A673 (cell line): Measurements from ENCODE around the gene ZNF692. TPM values are rescaled to one million over a fixed set of nuclear protein-coding genes. Genes with fewer than 3 reads are reported as not detected.

Experiments
- BruUV-seq: library from RNA; stranded (reverse); fragments of 400-500 nt; replicated peaks from 2 replicates; lab custom pipeline; 2021; lab: Mats Ljungman, UMichigan
- CTCF ChIA-PET: fragments of 300-600 bp; sonication (Branson Sonifier 250); formaldehyde crosslinking; loops from one replicate; lab custom pipeline; 2022; ENCODE audit warnings: antibody characterized with exemption; lab: Charles Lee
- POLR2A ChIA-PET: fragments of 300-600 bp; sonication (Branson Sonifier 250); formaldehyde crosslinking; loops from one replicate; lab custom pipeline; 2022; ENCODE audit warnings: antibody characterized with exemption; ENCODE audit not compliant: low non-redundant PET; lab: Charles Lee
- DNase-seq: peaks from one replicate; pipeline ENCODE4 v3.0.0-alpha.2; 2015; ENCODE audit warnings: low spot score
- H3K27ac ChIP-seq: fragments of 200-600 bp; sonication (generic); 2 replicates; pipeline ENCODE4 v1.5.1; 2016; ENCODE audit warnings: mixed run types, low read depth, mild to moderate bottlenecking, mixed read lengths, antibody characterized with exemption, low read length; ENCODE audit not compliant: poor library complexity, severe bottlenecking
- H3K27me3 ChIP-seq: fragments of 200-600 bp; sonication (generic); replicated peaks from 2 replicates; pipeline ENCODE4 v1.6.1; 2017; ENCODE audit warnings: mixed run types, low read depth, mild to moderate bottlenecking, mixed read lengths, antibody characterized with exemption, low read length; ENCODE audit not compliant: insufficient read depth, poor library complexity
- H3K36me3 ChIP-seq: fragments of 200-600 bp; sonication (generic); 2 replicates; pipeline ENCODE4 v1.6.1; 2016; ENCODE audit warnings: mixed run types, mild to moderate bottlenecking, mixed read lengths, antibody characterized with exemption, low read length; ENCODE audit not compliant: insufficient read depth, poor library complexity, severe bottlenecking
- H3K4me1 ChIP-seq: fragments of 200-600 bp; sonication (generic); 2 replicates; pipeline ENCODE4 v1.6.1; 2017; ENCODE audit warnings: mixed run types, mild to moderate bottlenecking, mixed read lengths, antibody characterized with exemption, low read length; ENCODE audit not compliant: insufficient read depth, poor library complexity, severe bottlenecking
- H3K4me3 ChIP-seq: fragments of 200-600 bp; sonication (generic); 2 replicates; pipeline ENCODE4 v1.5.1; 2016; ENCODE audit warnings: low read depth, mixed run types, mild to moderate bottlenecking, mixed read lengths, low read length; ENCODE audit not compliant: poor library complexity, severe bottlenecking
- H3K9me3 ChIP-seq: fragments of 200-600 bp; sonication (generic); 2 replicates; pipeline ENCODE4 v1.6.1; 2016; ENCODE audit warnings: mixed run types, low read depth, mild to moderate bottlenecking, mixed read lengths, antibody characterized with exemption, low read length; ENCODE audit not compliant: poor library complexity, severe bottlenecking
- EZH2 ChIP-seq: fragments of 200-600 bp; sonication (generic); IDR thresholded peaks from 2 replicates; pipeline ENCODE4 v1.6.1; 2017; ENCODE audit warnings: borderline replicate concordance, low read depth, mild to moderate bottlenecking, mixed read lengths, antibody characterized with exemption, low read length; ENCODE audit not compliant: poor library complexity, severe bottlenecking
- intact Hi-C: fragments of 100-400 bp; cut with micrococcal nuclease; formaldehyde crosslinking; loops from one replicate; pipeline ENCODE4 v1.10.0; 2022; ENCODE audit not compliant: unreplicated experiment
- total RNA-seq: library from RNA; stranded (reverse); gene quantifications from 2 replicates; pipeline ENCODE4 v1.2.3, GENCODE V29; 2021
- TF ChIP-seq, protein P1 (sequence below): fragments of 300-800, 200-600 bp; sonication (generic); conservative IDR thresholded peaks from 2 replicates; pipeline ENCODE4 v1.5.1; 2017; ENCODE audit warnings: low read depth, mild to moderate bottlenecking, antibody characterized with exemption, low read length, moderate library complexity, mixed read lengths

ZNF692 gene
- total RNA-seq, 1 experiment from 2014 or later, result 64.5 TPM

GRCh38 chr1:248849152-248849551 is 9.7 kb downstream of the ZNF692 start:
- H3K36me3 ChIP-seq, result peaks cover 50% of the 10 kb centered on the region
- no peak overlapping the region for H3K4me3 ChIP-seq
- no peak for DNase-seq
- no TSS peak for BruUV-seq
- intact Hi-C loops, result no loop called here
- H3K4me1 ChIP-seq, result no peaks in the 10 kb centered on the region
- H3K9me3 ChIP-seq, result no peaks in the 10 kb centered on the region
- ChIA-PET CTCF (no interaction called here), POLR2A (no interaction called here)
- no peak overlapping the region for H3K27ac ChIP-seq
- H3K27me3 ChIP-seq, result no peaks in the 10 kb centered on the region
- TF ChIP-seq EZH2, result no peak
- TF ChIP-seq, protein P1, sequence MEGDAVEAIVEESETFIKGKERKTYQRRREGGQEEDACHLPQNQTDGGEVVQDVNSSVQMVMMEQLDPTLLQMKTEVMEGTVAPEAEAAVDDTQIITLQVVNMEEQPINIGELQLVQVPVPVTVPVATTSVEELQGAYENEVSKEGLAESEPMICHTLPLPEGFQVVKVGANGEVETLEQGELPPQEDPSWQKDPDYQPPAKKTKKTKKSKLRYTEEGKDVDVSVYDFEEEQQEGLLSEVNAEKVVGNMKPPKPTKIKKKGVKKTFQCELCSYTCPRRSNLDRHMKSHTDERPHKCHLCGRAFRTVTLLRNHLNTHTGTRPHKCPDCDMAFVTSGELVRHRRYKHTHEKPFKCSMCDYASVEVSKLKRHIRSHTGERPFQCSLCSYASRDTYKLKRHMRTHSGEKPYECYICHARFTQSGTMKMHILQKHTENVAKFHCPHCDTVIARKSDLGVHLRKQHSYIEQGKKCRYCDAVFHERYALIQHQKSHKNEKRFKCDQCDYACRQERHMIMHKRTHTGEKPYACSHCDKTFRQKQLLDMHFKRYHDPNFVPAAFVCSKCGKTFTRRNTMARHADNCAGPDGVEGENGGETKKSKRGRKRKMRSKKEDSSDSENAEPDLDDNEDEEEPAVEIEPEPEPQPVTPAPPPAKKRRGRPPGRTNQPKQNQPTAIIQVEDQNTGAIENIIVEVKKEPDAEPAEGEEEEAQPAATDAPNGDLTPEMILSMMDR, result no peak

DNA sequence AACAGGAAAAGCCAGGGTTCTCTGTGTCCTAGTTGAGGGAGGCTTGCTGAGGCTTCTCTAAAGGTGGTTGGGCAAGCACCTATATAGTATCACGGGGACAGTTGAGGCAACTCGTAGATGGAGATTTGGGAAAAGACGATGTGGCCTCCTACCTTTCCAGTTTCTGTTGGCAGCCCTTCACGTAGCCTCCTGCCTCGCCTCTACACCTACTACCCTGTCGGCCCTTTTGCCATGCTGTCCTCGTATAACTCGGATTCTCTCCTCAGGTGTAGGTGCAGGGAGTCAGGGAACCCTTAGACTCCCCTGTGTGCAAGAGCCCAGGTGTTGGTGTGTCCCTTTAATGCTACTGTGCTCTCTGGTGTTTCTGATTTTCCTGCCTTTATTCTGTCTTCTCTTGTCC is 10.3 kb downstream of the ZNF692 start:
- Histone ChIP-seq H3K9me3 (no peaks in the 10 kb centered on the region), H3K36me3 (peaks cover 45% of the 10 kb centered on the region), H3K27me3 (no peaks in the 10 kb centered on the region), H3K4me3 (no peak overlapping the region), H3K27ac (no peak overlapping the region), H3K4me1 (no peaks in the 10 kb centered on the region)
- CTCF ChIA-PET, result no interaction called here
- BruUV-seq, result no TSS peak
- TF ChIP-seq, protein P1, result no peak
- TF ChIP-seq EZH2, result no peak
- intact Hi-C loops, result no loop called here
- no peak for DNase-seq
- POLR2A ChIA-PET, result no interaction called here

- BruUV-seq, result no TSS peak
- TF ChIP-seq, protein P1, result no peak
- no peak for TF ChIP-seq EZH2
- Histone ChIP-seq H3K9me3 (no peaks in the 10 kb centered on the region), H3K36me3 (peaks cover 41% of the 10 kb centered on the region), H3K27me3 (no peaks in the 10 kb centered on the region), H3K4me1 (no peaks in the 10 kb centered on the region), H3K4me3 (no peak overlapping the region), H3K27ac (no peak overlapping the region)
- ChIA-PET POLR2A (no interaction called here), CTCF (no interaction called here)
- intact Hi-C loops, result no loop called here
- no peak for DNase-seq
Measured at GRCh38 chr1:248847956-248848561, 10.8 kb downstream of the ZNF692 start.
